MG63 (cell line): Measurements from ENCODE around the gene AOPEP. TPM values are rescaled to one million over a fixed set of nuclear protein-coding genes. Genes with fewer than 3 reads are reported as not detected.

Source experiments
- DNase-seq: peaks from one replicate; pipeline ENCODE4 v3.0.0-alpha.2; 2020
- H3K27me3 ChIP-seq: fragments of 250-450 bp; sonication (Bioruptor Pico); 2 replicates; pipeline ENCODE4 v1.5.1; 2020; ENCODE audit warnings: mild to moderate bottlenecking, moderate library complexity
- H3K36me3 ChIP-seq: fragments of 250-450 bp; sonication (Bioruptor Pico); 2 replicates; pipeline ENCODE4 v1.5.1; 2020; ENCODE audit warnings: mild to moderate bottlenecking, moderate library complexity
- H3K4me3 ChIP-seq: fragments of 250-450 bp; sonication (Bioruptor Pico); 2 replicates; pipeline ENCODE4 v1.5.1; 2020; ENCODE audit warnings: mild to moderate bottlenecking, moderate library complexity
- H3K9me3 ChIP-seq: fragments of 250-450 bp; sonication (Bioruptor Pico); 2 replicates; pipeline ENCODE4 v1.5.1; 2020; ENCODE audit warnings: mild to moderate bottlenecking, moderate library complexity
- total RNA-seq: library from RNA; depleted of rRNA; stranded (reverse); fragments of >200 nt; shearing (Covaris generic); gene quantifications from 2 replicates; pipeline ENCODE4 v1.2.3, GENCODE V29; 2014; ENCODE audit warnings: low replicate concordance

Gene AOPEP
- total RNA-seq, 1 experiment from 2014 or later: 91.4 TPM

- Histone ChIP-seq H3K4me3 (no peak overlapping the region), H3K36me3 (peaks cover 25% of the 10 kb centered on the region), H3K27me3 (no peaks in the 10 kb centered on the region), H3K9me3 (no peaks in the 10 kb centered on the region)
- DNase-seq: no peak
Measured at GRCh38 chr9:94925751-94926430, 199.4 kb downstream of the AOPEP start.

GRCh38 chr9:94926431-94926800 is 199.9 kb downstream of the AOPEP start:
- no peaks in the 10 kb centered on the region for H3K27me3 ChIP-seq
- peaks cover 25% of the 10 kb centered on the region for H3K36me3 ChIP-seq
- H3K4me3 ChIP-seq: no peak overlapping the region
- no peaks in the 10 kb centered on the region for H3K9me3 ChIP-seq
- no peak for DNase-seq

GRCh38 chr9:94927048-94927761 is 200.7 kb downstream of the AOPEP start:
- Histone ChIP-seq H3K9me3 (no peaks in the 10 kb centered on the region), H3K4me3 (no peak overlapping the region), H3K27me3 (no peaks in the 10 kb centered on the region), H3K36me3 (peaks cover 25% of the 10 kb centered on the region)
- no peak for DNase-seq

GRCh38 chr9:94927762-94928670 is 201.5 kb downstream of the AOPEP start:
- DNase-seq: no peak

GRCh38 chr9:94928691-94929368 is 202.3 kb downstream of the AOPEP start:
- Histone ChIP-seq H3K27me3 (no peaks in the 10 kb centered on the region), H3K4me3 (no peak overlapping the region), H3K9me3 (no peaks in the 10 kb centered on the region), H3K36me3 (peaks cover 25% of the 10 kb centered on the region)
- no peak for DNase-seq

More at GRCh38 chr9:94927762-94928670, 201.5 kb downstream of the AOPEP start:
- Histone ChIP-seq H3K36me3 (peaks cover 25% of the 10 kb centered on the region), H3K27me3 (no peaks in the 10 kb centered on the region), H3K9me3 (no peaks in the 10 kb centered on the region), H3K4me3 (no peak overlapping the region)

GRCh38 chr9:94929369-94929756 is 202.9 kb downstream of the AOPEP start:
- Histone ChIP-seq H3K9me3 (no peaks in the 10 kb centered on the region), H3K36me3 (peaks cover 20% of the 10 kb centered on the region), H3K27me3 (no peaks in the 10 kb centered on the region), H3K4me3 (no peak overlapping the region)
- DNase-seq: no peak

GRCh38 chr9:94931036-94931633 is 204.6 kb downstream of the AOPEP start:
- H3K4me3 ChIP-seq: no peak overlapping the region
- no peaks in the 10 kb centered on the region for H3K27me3 ChIP-seq
- peaks cover 4% of the 10 kb centered on the region; the same call in 1 of the 2 replicates for H3K36me3 ChIP-seq
- H3K9me3 ChIP-seq: no peaks in the 10 kb centered on the region
- no peak for DNase-seq

GRCh38 chr9:94931740-94932139 is 205.2 kb downstream of the AOPEP start:
- Histone ChIP-seq H3K4me3 (no peak overlapping the region), H3K27me3 (no peaks in the 10 kb centered on the region)
- no peak for DNase-seq

GRCh38 chr9:94932652-94933510 is 206.4 kb downstream of the AOPEP start:
- Histone ChIP-seq H3K4me3 (no peak overlapping the region), H3K9me3 (no peaks in the 10 kb centered on the region), H3K36me3 (no peaks in the 10 kb centered on the region; the same call in none of the 2 replicates), H3K27me3 (no peaks in the 10 kb centered on the region)
- no peak for DNase-seq

More at GRCh38 chr9:94931740-94932139, 205.2 kb downstream of the AOPEP start:
- peaks cover 2% of the 10 kb centered on the region for H3K36me3 ChIP-seq
- H3K9me3 ChIP-seq: no peaks in the 10 kb centered on the region

- Histone ChIP-seq H3K36me3 (peaks cover 2% of the 10 kb centered on the region), H3K9me3 (no peaks in the 10 kb centered on the region), H3K27me3 (no peaks in the 10 kb centered on the region), H3K4me3 (no peak overlapping the region)
- DNase-seq: no peak
Measured at GRCh38 chr9:94933511-94933828, 207.0 kb downstream of the AOPEP start.

- peaks cover 7% of the 10 kb centered on the region for H3K36me3 ChIP-seq
- no peaks in the 10 kb centered on the region for H3K9me3 ChIP-seq
- no peak for DNase-seq
- H3K4me3 ChIP-seq: no peak overlapping the region
- no peaks in the 10 kb centered on the region for H3K27me3 ChIP-seq
Measured at GRCh38 chr9:94934816-94935328, 208.4 kb downstream of the AOPEP start.

- peaks cover 7% of the 10 kb centered on the region for H3K36me3 ChIP-seq
- DNase-seq: no peak
- no peaks in the 10 kb centered on the region for H3K27me3 ChIP-seq
- no peak overlapping the region for H3K4me3 ChIP-seq
- no peaks in the 10 kb centered on the region for H3K9me3 ChIP-seq
Measured at GRCh38 chr9:94935396-94935795, 208.9 kb downstream of the AOPEP start.

GRCh38 chr9:94936419-94936818 is 209.9 kb downstream of the AOPEP start:
- peaks cover 7% of the 10 kb centered on the region for H3K36me3 ChIP-seq
- H3K4me3 ChIP-seq: no peak overlapping the region
- no peak for DNase-seq
- H3K9me3 ChIP-seq: no peaks in the 10 kb centered on the region
- no peaks in the 10 kb centered on the region for H3K27me3 ChIP-seq

- Histone ChIP-seq H3K9me3 (no peaks in the 10 kb centered on the region), H3K4me3 (no peak overlapping the region), H3K36me3 (peaks cover 7% of the 10 kb centered on the region; the same call in 1 of the 2 replicates), H3K27me3 (no peaks in the 10 kb centered on the region)
- no peak for DNase-seq
Measured at GRCh38 chr9:94937214-94937903, 210.9 kb downstream of the AOPEP start.

GRCh38 chr9:94938384-94938783 is 211.9 kb downstream of the AOPEP start:
- Histone ChIP-seq H3K36me3 (peaks cover 7% of the 10 kb centered on the region; the same call in 1 of the 2 replicates), H3K4me3 (no peak overlapping the region), H3K9me3 (no peaks in the 10 kb centered on the region), H3K27me3 (no peaks in the 10 kb centered on the region)
- DNase-seq: no peak
